ENCODE data around the gene NFIC.
"Not testable (repeated sequence)": the region's sequence is repeated elsewhere in the genome, so short reads cannot be mapped to it uniquely, and the experiment has no call there.

Gene NFIC

GRCh38 chr19:3370728-3371591, 4.6 kb downstream of the NFIC start:
- peak overlapping the region; percentile 98 for H3K4me3 ChIP-seq
- no peak for DNase-seq (ENCODE audit: low spot score)
- H3K27ac ChIP-seq: peak overlapping the region; percentile 99 to 100
- TF ChIP-seq CTCF (IDR thresholded peaks at IDR 0.05): no peak

GRCh38 chr19:3372413-3372812, 6.0 kb downstream of the NFIC start:
- Histone ChIP-seq H3K27ac (peak overlapping the region; percentile 50 to 64), H3K4me3 (no peak overlapping the region)
- no peak for DNase-seq (ENCODE audit: low spot score)
- TF ChIP-seq CTCF (IDR thresholded peaks at IDR 0.05): no peak

- H3K4me3 ChIP-seq: peak overlapping the region; percentile 62
- no peak for DNase-seq (ENCODE audit: low spot score)
- TF ChIP-seq CTCF (IDR thresholded peaks at IDR 0.05): no peak
- peak overlapping the region; percentile 95 to 97 for H3K27ac ChIP-seq
Observed at GRCh38 chr19:3373971-3374368, 7.6 kb downstream of the NFIC start.

GRCh38 chr19:3374369-3375112, 8.2 kb downstream of the NFIC start:
- no peak for TF ChIP-seq CTCF (IDR thresholded peaks at IDR 0.05)
- peak overlapping the region; percentile 62 for H3K4me3 ChIP-seq
- DNase-seq (ENCODE audit: low spot score): peak; percentile 91
- peak overlapping the region; percentile 95 to 97 for H3K27ac ChIP-seq

- TF ChIP-seq CTCF (IDR thresholded peaks at IDR 0.05): no peak
- peak; percentile 99 for DNase-seq (ENCODE audit: low spot score)
- Histone ChIP-seq H3K4me3 (peak overlapping the region; percentile 62), H3K27ac (peak overlapping the region; percentile 95 to 97)
Observed at GRCh38 chr19:3375221-3376090, 9.1 kb downstream of the NFIC start.

- H3K27ac ChIP-seq: peak overlapping the region; percentile 95 to 97
- H3K4me3 ChIP-seq: peak overlapping the region; percentile 62
- not testable (repeated sequence) for DNase-seq (ENCODE audit: low spot score)
Observed at GRCh38 chr19:3376091-3376455, 9.7 kb downstream of the NFIC start.
